Activated CD8-positive, alpha-beta memory T cell treated with anti-CD3 and anti-CD28 coated beads, Interleukin-2, amount 50 U/mL, for 1 hour (primary cell): ENCODE results near the gene EHMT2.
"Not testable (repeated sequence)": the region's sequence is repeated elsewhere in the genome, so short reads cannot be mapped to it uniquely, and the experiment has no call there.

Experiments used
- DNase-seq: peaks from one replicate; pipeline ENCODE4 v3.0.0-alpha.2; 2020; ENCODE audit errors: extremely low read depth

The EHMT2 gene

DNA sequence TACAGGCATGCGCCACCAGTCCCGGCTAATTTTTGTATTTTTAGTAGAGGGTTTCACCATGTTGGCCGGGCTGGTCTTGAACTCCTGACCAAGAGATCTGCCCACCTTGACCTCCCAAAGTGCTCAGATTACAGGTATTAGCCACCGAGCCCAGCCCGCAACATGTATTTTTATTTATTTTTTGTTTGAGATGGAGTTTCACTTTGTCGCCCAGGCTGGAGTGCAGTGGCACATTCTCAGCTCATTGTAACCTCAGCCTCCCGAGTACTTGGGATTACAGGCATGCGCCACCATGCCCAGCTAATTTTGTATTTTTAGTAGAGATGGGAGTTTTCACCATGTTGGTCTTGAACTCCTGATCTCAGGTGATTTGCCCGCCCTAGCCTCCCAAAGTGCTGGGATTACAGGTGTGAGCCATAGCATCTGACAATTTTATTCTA, 59.4 kb downstream of the EHMT2 start:
- DNase-seq, result not testable (repeated sequence)

DNA sequence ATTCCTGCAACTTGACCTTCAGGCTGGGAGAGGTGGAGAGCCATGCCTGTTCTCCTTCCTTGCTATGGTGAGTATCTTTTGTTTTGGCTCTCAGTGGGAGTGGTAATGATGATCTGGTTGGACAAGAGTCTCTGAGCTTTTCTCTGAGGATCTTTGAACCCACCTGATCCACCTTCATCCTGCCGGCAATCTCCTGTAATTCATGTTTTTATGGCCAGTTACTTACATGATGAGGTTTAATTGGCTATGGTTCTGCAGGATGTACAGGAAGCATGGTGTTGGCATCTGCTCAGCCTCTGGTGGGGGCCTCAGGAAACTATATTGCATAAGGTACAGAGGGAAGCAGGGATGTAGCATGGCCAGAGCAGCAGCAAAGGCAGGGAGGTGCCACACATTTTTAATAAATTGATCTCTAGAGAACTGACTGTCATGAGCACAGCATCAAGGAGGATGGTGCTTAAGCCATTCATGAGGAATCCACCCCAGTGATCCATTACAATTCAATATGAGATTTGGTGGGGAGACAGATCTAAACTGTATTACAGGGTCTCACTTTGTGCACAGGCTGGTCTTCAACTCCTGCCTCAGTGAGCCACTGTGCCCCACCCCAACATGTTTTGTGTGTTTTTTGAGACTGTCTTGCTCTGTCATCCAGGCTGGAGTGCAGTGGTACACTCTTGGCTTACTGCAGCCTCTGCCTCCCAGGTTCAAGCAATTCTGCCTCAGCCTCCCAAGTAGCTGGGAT, 60.0 kb downstream of the EHMT2 start:
- no peak for DNase-seq

DNA sequence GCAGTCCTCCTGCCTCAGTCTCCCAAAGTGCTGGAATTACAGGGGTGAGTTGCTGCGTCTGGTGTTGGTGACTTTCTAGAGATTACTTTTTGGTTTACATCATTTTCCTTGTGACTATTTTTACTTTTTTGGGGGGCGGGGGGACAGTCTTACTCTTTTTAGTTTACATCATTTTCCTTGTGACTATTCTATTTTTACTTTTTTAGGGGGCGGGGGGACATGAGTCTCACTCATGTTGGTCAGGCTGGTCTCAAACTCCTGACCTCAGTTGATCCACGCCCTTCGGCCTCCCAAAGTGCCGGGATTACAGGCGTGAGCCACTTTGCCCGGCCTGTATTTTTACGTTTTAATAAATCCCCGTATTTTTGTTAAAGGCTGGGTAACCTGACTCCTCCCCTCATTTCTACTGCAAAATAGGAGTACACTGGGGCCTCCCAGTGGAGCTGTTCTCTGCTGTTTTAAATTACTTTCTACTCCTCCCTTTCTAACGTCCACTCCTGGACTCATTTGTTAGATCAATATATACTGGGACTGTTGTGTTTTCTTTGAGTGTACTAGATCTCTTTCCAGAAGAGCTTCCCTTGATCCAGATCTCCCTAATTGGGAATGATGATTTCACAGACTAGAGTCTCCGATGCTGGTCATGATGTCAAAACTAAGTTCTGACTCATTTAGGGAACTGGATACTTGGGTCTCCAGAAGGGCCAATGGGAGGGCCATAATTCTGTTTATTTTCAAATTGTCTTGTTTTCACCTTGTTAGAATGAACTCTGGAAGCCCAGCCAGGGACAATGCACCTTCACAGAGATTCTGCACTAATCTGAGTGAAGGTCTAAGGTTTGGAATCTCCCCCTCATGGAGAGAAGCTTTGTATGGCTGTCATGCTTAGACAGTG, 60.8 kb downstream of the EHMT2 start:
- DNase-seq, result no peak

DNA sequence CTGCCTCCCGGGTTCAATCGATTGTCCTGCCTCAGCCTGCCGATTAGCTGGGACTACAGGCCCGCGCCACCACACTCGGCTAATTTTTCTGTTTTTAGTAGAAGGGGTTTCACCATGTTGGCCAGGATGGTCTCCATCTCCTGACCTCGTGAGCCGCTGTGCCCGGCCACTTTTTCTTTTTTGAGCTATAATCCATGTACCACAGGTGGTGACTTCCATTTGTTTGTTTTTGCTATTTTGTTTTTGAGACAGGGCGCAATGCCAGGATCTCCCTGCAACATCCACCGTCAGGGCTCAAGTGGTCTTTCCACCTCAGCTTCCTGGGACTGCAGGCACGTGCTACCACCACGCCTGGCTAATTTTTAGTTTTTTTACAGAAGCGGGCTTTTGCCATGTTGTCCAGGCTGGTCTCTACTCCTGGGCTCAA, 61.4 kb downstream of the EHMT2 start:
- DNase-seq, result no peak

DNA sequence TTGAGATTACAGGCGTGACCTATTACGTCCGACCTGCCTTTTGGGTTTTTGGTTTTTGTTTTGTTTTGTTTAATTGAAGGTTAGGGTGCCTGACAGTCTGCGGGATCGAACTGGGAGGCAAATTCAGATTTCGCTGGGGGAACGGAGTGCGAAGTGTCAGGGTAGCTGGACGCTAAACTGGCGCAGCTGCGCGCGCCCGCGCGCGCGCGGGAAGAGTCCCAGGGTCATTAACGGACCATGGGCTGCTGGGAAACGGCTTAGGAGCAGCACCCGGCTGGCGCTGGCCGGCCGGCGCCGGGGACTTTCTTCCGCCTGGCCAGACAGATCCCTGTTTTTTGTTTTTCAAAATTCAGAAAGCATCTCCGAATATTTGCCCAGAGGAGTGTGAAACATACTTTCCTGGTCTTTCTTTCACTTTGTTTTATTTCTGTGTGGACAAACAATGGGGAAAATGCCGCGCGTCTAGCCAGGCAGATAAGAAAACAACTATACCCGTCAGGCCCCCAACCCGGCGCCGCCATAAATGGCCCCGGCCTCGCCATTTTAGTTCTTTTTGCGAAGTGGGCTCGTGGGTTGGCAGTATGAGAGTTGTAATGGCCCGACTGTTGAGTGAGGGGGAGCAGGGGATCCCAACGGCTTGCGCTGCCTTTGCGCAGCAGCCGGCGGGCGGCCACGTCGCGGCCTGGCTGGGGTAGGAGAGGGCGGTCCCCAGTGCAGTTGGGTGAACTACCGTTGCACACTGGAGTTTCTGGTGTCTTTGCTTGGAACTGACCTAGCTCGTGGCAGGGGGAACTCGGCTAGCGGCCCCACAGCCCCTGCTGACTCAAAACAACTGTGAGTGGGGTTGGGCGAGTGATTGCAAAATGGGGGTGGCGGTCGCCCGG, 62.9 kb downstream of the EHMT2 start:
- peak; percentile 57 for DNase-seq

DNA sequence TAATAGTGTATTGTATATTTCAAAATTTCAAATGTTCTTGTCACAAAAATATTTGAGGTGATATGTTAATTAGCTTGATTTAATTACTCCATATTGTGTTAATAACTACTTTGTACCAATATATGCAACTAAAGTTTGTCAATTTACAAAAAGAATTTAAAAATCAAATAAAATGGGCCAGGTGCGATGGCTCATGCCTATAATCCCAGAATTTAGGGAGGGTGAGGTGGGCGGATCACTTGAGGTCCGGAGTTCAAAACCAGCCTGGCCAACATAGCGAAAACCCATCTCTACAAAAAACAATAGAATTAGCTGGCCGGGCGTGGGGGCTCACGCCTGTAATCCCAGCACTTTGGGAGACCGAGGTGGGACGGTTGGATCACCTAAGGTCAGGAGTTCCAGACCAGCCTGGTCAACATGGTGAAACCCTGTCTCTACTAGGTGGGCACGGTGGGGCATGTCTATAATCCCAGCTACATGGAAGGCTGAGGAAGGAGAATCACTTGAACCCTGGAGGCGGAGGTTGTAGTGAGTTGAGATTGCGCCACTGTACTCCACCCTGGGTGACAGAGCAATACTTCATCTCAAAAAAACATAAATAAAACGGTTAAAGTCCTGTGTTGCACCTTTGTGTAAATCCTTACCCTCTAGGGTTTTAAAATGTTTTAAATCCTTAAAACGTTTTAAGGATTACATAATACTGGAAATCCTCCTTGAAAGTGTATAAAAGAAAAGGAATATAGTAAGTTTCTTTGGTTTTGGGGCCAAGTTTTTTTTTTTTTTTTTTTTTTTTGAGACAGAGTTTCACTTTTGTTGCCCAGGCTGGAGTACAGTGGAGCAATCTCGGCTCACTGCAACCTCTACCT, 65.9 kb downstream of the EHMT2 start:
- no peak for DNase-seq

DNA sequence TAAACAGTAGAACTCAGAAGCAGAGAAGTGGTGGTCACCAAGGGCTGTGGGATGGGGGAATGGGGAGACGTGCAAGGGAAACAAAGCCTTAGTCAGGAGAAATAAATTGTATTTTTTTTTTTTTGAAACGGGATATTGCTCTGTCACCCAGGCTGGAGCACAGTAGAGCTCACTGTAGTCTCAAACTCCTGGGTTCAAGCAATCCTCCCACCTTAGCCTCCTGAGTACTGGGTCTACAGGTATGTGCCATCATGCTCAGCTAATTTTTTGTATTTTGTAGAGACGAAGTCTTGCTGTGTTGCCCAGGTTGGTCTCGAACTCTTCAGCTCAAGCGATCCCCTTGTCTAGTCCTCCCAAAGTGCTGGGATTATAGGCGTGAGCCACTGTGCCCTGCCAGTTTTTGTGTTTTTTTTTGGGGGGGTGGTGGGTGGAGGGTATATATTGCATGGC, 66.6 kb downstream of the EHMT2 start:
- DNase-seq, result no peak
